COLO829 (cell line): ENCODE data around the gene POU5F1.
"Not testable (repeated sequence)": the region's sequence is repeated elsewhere in the genome, so short reads cannot be mapped to it uniquely, and the experiment has no call there.

Experiments
- DNase-seq: peaks from one replicate; pipeline ENCODE4 v3.0.0; 2012; ENCODE audit warnings: low spot score

The POU5F1 gene

GRCh38 chr6:31190488-31190887, 20.0 kb upstream of the POU5F1 start:
- DNase-seq: no peak

GRCh38 chr6:31189223-31189622, 18.7 kb upstream of the POU5F1 start:
- not testable (repeated sequence) for DNase-seq

DNA sequence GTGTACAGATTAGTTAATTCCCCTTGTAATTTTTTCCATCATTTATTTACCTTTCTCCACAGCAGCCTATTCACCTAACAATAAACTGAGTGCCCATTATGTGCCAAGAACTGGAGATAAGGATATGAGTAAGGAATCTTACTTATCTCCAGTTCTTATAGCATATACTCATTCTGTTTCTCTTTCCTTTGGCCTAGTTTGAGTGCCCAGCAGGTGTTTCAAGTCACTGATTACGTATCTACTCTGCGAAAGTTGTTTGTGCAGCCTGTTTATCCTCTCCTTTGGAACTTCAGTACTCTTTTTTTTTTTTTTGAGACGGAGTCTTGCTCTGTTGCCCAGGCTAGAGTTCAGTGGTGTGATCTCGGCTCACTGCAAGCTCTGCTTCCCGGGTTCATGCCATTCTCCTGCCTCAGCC, 17.3 kb upstream of the POU5F1 start:
- DNase-seq: no peak

GRCh38 chr6:31186052-31186734, 15.7 kb upstream of the POU5F1 start:
- DNase-seq: no peak

DNA sequence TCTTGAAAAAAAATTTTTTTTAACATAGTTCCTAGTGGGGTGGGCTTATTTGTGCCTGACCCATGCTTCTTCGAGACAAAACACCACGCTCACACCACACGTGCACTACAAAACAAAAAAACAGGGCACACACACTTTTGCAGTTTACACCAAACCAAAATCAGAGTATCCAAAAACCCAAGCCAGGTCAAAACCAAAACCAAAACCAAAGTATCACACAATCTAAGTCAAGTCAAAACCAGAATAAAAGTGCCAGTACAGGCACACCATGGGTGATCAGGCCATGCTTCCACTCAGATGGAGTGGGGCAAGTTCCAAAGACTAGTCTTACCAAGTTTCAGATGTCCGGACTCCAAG, 15.2 kb upstream of the POU5F1 start:
- DNase-seq: not testable (repeated sequence)

DNA sequence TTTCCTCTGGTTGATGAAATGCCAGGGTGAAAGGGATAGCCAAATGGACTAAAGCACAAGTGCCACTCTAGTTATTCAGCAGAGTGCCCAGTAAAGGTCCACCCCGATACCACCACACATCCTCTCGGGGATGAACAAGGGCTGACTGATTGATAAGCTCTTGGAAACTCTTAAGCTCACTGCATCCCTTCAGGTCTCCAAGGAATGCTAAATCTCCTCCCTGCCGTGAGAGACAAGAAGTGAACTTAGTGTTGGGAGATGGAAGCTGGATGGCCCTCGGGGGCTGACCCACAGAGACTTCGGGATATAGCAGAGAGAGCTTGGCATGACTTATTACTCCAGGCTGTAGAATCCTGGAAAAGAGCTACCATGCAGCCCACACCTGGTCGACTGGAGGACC, 13.4 kb upstream of the POU5F1 start:
- not testable (repeated sequence) for DNase-seq

- not testable (repeated sequence) for DNase-seq
Observed at GRCh38 chr6:31183287-31183686, 12.8 kb upstream of the POU5F1 start.

- no peak for DNase-seq
Observed at GRCh38 chr6:31180500-31180899, 10.0 kb upstream of the POU5F1 start.

GRCh38 chr6:31179896-31180295, 9.4 kb upstream of the POU5F1 start:
- DNase-seq: no peak

GRCh38 chr6:31179042-31179386, 8.5 kb upstream of the POU5F1 start:
- DNase-seq: no peak

GRCh38 chr6:31178143-31179041, 7.9 kb upstream of the POU5F1 start:
- DNase-seq: no peak

DNA sequence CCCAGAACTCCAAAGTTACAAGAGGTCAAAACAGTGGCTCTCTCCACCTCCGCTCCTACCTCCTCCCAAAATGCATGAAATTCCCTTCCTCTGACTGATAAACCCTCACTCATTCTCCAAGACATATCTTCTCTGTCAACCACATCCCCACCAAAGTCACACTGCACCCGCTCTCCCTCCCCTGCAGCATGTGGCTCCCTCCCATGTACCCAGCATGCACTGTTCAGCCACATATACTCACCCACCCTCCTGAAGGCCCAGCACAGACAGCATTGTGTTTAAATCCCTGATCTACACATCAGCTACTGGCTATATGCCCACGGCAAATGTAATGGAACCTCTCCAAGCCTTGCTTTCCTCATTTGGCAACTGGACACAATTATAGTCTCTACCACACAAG, 5.5 kb upstream of the POU5F1 start:
- DNase-seq: no peak

DNA sequence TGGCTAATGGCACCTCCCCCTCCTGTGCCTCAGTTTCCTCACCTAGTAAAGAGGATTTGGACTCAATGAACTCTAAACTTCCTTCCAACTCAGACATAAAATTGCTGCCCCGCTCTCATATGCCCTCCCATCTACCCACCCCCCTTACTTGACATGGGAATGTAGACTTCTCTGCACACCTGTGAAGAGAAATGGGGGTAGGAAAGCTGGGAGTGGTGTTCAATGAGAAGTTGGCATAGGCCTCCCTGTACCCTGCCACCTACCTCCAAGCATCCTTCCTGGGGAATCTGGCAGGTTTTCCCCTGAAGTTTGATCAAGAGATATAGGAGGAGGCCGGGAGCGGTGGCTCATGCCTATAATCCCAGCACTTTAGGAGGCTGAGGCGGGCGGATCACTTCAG, 3.9 kb upstream of the POU5F1 start:
- DNase-seq: no peak

DNA sequence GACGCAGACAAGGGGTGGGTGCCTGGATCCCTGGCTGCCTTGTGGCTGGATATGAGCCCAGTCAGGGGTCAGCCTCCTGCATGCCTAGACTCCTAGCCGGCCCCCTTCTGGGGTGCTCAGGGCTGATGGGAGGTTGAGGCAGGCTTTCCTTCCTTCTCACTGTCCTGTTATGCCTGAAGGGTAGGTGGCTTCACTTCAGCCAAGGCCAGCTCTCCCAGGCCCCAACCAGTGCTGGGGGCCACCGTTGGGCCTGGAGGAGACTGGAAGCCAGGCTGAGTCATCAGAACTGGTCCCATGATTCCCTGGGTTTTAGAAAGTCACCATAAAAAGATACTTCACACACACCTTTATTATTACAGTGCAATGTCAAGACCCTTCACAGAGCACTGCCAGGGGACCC, 2.9 kb upstream of the POU5F1 start:
- DNase-seq: no peak

GRCh38 chr6:31172973-31173384, 2.5 kb upstream of the POU5F1 start:
- no peak for DNase-seq

DNA sequence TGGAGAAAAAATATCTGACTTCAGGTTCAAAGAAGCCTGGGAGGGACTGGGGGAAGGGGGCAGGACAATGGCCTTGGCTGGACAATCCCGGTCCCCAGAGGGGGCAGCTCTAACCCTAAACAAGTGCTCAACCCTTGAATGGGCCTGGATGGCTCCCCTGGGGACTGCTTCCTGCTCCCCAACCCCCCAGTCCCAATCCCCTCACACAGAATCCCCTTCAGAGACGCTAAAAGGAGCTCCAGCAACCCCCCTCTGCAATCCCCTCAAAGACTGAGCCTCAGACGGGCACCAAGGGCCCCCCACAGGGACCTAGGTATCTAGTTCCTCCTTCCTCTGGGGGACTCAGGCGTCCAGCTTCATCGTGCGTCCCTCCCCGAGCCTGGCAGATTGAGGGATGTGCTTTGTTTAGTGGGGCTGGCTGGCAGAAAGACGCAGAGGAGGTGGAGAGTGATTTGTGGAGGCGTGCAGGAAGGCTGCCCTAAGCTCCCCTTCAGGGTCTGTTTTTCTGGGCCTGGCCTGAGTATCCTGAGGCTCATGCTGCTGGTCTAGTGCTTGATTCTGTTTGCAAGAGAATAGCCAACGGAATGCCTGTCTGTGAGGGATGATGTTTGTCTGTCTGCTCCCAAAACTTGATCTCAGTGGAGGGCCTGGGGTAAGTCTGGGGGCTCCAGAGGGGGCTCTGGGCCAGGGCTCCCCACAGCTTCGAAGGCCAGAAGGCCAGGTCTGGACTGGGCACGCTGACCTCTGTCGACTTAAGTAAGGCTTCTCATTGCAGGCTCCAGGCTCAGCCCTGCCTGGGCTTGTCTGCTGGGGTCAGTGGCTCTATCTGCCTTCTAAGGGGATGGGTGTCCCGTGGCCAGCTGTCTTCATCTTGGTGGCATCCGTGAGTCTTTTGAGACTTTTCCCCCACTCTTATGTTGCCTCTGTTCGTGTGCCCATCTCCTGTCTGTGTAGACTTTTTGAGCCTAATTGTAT, 1.7 kb upstream of the POU5F1 start:
- no peak for DNase-seq

GRCh38 chr6:31170987-31171671, 647 bp upstream of the POU5F1 start:
- DNase-seq: no peak

DNA sequence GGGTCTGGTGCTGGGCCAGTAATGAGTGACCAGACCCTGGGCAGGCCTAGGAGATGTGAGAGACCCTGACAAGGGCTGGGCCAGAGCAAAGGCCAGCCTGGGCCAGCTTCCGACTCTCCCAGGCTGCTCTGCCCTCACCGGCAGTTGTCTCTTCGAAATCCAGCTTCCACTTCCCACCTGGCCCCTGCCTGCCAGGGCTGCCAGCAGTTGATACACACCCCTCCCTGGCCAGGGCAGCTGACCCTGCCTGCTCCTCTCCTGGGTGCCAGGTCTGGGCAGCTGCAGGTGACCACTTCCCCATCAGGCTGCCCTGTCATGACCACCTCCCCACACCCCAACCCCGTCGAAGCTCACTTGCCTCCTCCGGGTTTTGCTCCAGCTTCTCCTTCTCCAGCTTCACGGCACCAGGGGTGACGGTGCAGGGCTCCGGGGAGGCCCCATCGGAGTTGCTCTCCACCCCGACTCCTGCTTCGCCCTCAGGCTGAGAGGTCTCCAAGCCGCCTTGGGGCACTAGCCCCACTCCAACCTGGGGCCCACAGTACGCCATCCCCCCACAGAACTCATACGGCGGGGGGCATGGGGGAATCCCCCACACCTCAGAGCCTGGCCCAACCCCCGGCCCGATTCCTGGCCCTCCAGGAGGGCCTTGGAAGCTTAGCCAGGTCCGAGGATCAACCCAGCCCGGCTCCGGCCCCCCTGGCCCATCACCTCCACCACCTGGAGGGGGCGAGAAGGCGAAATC, 453 bp downstream of the POU5F1 start:
- not testable (repeated sequence) for DNase-seq

DNA sequence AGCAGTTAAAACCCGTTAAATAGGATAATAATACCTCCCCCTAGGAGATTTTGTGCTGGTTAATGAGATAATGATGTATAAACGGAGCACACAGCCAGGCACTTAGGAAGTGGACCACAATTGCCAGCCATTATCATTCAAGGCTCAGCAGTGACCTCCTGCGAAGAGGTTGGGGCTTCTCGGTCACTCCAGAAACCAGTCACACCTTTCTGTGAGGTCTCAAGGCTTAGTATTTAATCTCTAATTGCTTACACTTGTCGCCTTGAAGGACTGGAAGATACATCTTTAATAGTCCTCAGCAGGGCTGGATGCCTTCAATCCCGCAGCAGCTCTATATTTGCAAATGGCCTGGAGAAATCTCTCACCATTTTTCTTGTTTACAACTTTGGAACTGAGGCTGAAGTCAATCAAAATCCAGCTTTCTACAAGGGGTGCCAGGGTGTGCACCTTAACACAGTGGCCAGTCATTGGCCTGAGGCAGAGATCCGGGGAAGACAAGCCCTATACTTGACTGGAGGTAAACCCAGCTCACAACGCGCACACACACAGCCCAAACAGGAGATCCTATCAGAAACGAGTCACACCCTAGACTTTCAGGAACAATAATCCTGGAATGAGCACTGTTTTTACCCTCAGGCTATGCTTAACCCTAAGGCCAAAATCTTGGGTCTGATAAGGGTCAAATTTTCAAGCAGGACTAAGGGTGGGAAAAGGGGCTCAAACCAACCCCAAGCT, 1.2 kb downstream of the POU5F1 start:
- no peak for DNase-seq

GRCh38 chr6:31168606-31169005, 1.9 kb downstream of the POU5F1 start:
- no peak for DNase-seq
